ENCODE data around the gene GRIK5.
A peak's percentile ranks its signal among the peaks of the same experiment; 100 is the strongest.
"Not testable (repeated sequence)": the region's sequence is repeated elsewhere in the genome, so short reads cannot be mapped to it uniquely, and the experiment has no call there.

Gene GRIK5

DNA sequence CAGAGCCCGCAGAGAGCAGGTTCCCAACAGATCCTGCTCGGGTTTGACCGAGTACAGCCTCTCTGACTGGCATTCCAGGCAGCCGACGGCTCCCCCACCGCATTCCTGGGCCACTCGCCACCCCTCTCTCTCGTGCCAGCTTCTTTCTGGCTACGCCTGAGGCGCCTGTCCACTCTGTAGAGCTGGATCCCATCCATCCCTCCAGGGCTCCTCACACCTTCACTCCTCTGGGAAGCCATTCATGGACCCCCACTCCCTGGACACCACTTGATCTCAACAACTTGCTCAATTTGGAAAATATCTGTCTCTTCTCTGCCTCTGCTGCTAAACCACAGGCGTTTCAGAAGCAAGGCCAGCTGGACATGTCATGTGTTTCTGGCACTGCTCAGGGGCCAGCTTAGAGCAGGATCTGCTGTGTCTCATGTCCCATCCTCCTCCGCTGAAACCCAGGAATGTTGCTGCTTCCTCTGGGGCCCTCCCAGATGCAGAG, 45.3 kb downstream of the GRIK5 start:
- Histone ChIP-seq H3K27me3 (ENCODE audit: insufficient read depth, insufficient read length) (no peaks in the 10 kb centered on the region), H3K9ac (ENCODE audit: insufficient read length, low read depth) (no peak overlapping the region), H3K4me3 (ENCODE audit: insufficient read length, low read depth) (no peak overlapping the region), H3K9me3 (ENCODE audit: insufficient read depth, low read length) (no peaks in the 10 kb centered on the region), H3K36me3 (ENCODE audit: insufficient read depth, insufficient read length, low read length) (no peaks in the 10 kb centered on the region), H3K4me1 (ENCODE audit: insufficient read depth, insufficient read length) (peaks cover 2% of the 10 kb centered on the region)
- TF ChIP-seq YY1 (IDR thresholded peaks at IDR 0.05; ENCODE audit: insufficient read depth, insufficient read length) (no peak), ZNF274 (IDR thresholded peaks at IDR 0.05; ENCODE audit: low read depth, low read length) (no peak), SUZ12 (IDR thresholded peaks at IDR 0.05; ENCODE audit: extremely low read depth, insufficient read depth, insufficient read length) (no peak)
- no peak for DNase-seq (ENCODE audit: low read depth, low spot score)

DNA sequence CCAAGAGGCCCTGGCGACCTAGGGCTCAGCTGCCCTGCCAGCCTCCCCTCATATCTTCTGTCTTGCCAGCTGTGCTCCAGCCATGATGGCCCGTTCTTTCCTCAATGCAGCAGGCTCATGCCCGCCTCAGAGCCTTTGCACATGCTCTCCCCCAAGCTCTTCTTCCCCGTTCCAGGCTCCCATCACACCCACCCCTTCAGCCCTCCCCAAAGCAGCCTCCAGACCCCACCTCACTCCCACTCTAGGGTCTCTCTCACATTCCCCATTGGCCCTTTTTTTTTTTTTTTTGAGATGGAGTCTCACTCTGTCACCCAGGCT, 46.1 kb downstream of the GRIK5 start:
- no peaks in the 10 kb centered on the region for H3K36me3 ChIP-seq (ENCODE audit: insufficient read depth, insufficient read length, low read length)
- TF ChIP-seq YY1 (IDR thresholded peaks at IDR 0.05; ENCODE audit: insufficient read depth, insufficient read length): no peak
- TF ChIP-seq ZNF274 (IDR thresholded peaks at IDR 0.05; ENCODE audit: low read depth, low read length): no peak
- TF ChIP-seq SUZ12 (IDR thresholded peaks at IDR 0.05; ENCODE audit: extremely low read depth, insufficient read depth, insufficient read length): no peak
- H3K27me3 ChIP-seq (ENCODE audit: insufficient read depth, insufficient read length): no peaks in the 10 kb centered on the region
- H3K9me3 ChIP-seq (ENCODE audit: insufficient read depth, low read length): no peaks in the 10 kb centered on the region
- H3K4me3 ChIP-seq (ENCODE audit: insufficient read length, low read depth): no peak overlapping the region
- H3K9ac ChIP-seq (ENCODE audit: insufficient read length, low read depth): no peak overlapping the region
- H3K4me1 ChIP-seq (ENCODE audit: insufficient read depth, insufficient read length): peaks cover 2% of the 10 kb centered on the region
- no peak for DNase-seq (ENCODE audit: low read depth, low spot score)

DNA sequence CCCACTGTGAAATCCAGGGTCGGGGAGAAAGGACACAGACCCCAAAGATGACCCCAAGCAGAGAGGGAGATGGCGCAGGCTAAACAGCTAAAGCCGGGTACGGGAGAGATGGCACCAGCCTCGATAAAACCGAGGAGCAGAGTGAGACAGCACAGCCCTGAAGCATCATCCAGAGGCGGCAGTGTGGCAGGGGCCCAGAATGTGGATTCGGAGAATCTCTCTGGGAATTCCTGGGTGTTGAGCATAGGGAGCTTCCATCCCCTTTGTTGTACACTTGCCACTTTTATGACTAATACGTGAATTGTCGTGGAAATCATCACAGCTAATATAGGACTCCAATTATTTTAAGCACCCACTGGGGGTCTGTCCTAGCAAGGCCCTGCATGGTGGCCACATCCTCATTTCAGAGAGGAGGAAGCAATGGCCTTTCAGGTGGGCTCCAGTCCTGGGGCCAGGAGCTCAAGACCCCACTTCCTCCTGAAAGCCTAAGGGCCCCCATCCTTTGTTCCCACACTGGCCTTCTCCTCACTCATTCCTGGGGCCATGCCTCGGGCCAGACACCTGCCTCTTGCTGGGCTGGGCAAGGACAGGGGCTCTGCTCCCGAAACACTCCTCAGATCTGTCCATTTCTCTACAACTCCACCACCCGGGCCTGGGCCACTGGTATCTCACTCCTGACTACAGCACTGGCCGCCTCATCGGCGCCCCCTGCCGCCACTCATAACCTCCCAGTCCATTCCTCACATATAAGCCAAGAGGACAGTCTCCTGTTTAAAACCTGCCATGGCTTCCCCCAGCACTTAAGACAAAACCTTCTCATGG, 46.7 kb downstream of the GRIK5 start:
- H3K36me3 ChIP-seq (ENCODE audit: insufficient read depth, insufficient read length, low read length): no peaks in the 10 kb centered on the region
- H3K4me1 ChIP-seq (ENCODE audit: insufficient read depth, insufficient read length): peaks cover 2% of the 10 kb centered on the region
- no peaks in the 10 kb centered on the region for H3K27me3 ChIP-seq (ENCODE audit: insufficient read depth, insufficient read length)
- TF ChIP-seq YY1 (IDR thresholded peaks at IDR 0.05; ENCODE audit: insufficient read depth, insufficient read length) (no peak), ZNF274 (IDR thresholded peaks at IDR 0.05; ENCODE audit: low read depth, low read length) (no peak), SUZ12 (IDR thresholded peaks at IDR 0.05; ENCODE audit: extremely low read depth, insufficient read depth, insufficient read length) (no peak)
- no peaks in the 10 kb centered on the region for H3K9me3 ChIP-seq (ENCODE audit: insufficient read depth, low read length)
- H3K4me3 ChIP-seq (ENCODE audit: insufficient read length, low read depth): no peak overlapping the region
- H3K9ac ChIP-seq (ENCODE audit: insufficient read length, low read depth): no peak overlapping the region
- peak; percentile 32 for DNase-seq (ENCODE audit: low read depth, low spot score)

DNA sequence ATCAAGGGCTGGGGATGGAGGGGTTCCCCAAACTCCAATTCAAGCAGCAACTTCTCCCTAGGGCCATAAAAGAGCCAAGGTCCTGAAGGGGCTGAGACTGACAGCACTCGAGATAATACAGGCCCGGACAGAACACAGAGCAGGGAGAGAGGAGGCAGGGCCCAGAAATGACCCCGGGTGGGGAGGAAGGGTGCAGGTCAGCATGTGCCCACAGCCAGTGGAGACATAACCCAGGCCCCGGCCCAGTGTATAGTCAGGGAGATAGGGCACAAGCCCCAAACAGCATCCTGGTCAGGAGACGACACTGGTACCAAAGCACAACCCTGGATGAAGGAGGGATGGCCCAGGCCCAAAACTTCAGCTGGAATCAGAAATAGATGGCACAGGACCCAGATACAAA, 47.4 kb downstream of the GRIK5 start:
- no peaks in the 10 kb centered on the region for H3K36me3 ChIP-seq (ENCODE audit: insufficient read depth, insufficient read length, low read length)
- no peaks in the 10 kb centered on the region for H3K9me3 ChIP-seq (ENCODE audit: insufficient read depth, low read length)
- TF ChIP-seq SUZ12 (IDR thresholded peaks at IDR 0.05; ENCODE audit: extremely low read depth, insufficient read depth, insufficient read length): no peak
- no peak for TF ChIP-seq ZNF274 (IDR thresholded peaks at IDR 0.05; ENCODE audit: low read depth, low read length)
- TF ChIP-seq YY1 (IDR thresholded peaks at IDR 0.05; ENCODE audit: insufficient read depth, insufficient read length): no peak
- H3K27me3 ChIP-seq (ENCODE audit: insufficient read depth, insufficient read length): no peaks in the 10 kb centered on the region
- H3K4me1 ChIP-seq (ENCODE audit: insufficient read depth, insufficient read length): peaks cover 2% of the 10 kb centered on the region
- H3K9ac ChIP-seq (ENCODE audit: insufficient read length, low read depth): peak overlapping the region; percentile 32
- H3K4me3 ChIP-seq (ENCODE audit: insufficient read length, low read depth): no peak overlapping the region
- DNase-seq (ENCODE audit: low read depth, low spot score): no peak

DNA sequence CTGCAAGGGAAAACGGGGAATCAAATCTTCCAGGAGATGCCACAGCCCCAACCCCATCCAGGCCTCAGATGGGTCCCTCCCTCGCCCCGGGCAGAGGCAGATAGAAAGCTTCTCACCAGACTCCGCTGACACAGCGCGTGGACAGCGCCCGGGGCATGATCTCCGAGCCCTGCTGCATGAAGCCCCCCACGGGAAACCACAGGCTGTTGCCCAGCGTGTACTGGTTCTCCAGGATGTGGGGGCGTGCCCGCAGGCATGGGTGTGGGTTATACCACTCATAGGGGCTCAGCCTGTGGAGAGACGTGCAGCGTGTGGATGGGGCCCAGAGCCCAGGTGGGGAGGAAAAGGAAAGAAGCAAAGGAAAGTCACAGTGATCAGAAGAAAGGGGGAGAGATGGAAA, 48.8 kb downstream of the GRIK5 start:
- Histone ChIP-seq H3K9me3 (ENCODE audit: insufficient read depth, low read length) (no peaks in the 10 kb centered on the region), H3K36me3 (ENCODE audit: insufficient read depth, insufficient read length, low read length) (no peaks in the 10 kb centered on the region), H3K4me1 (ENCODE audit: insufficient read depth, insufficient read length) (peaks cover 2% of the 10 kb centered on the region), H3K4me3 (ENCODE audit: insufficient read length, low read depth) (no peak overlapping the region), H3K27me3 (ENCODE audit: insufficient read depth, insufficient read length) (no peaks in the 10 kb centered on the region), H3K9ac (ENCODE audit: insufficient read length, low read depth) (no peak overlapping the region)
- no peak for DNase-seq (ENCODE audit: low read depth, low spot score)
- TF ChIP-seq SUZ12 (IDR thresholded peaks at IDR 0.05; ENCODE audit: extremely low read depth, insufficient read depth, insufficient read length): no peak

DNA sequence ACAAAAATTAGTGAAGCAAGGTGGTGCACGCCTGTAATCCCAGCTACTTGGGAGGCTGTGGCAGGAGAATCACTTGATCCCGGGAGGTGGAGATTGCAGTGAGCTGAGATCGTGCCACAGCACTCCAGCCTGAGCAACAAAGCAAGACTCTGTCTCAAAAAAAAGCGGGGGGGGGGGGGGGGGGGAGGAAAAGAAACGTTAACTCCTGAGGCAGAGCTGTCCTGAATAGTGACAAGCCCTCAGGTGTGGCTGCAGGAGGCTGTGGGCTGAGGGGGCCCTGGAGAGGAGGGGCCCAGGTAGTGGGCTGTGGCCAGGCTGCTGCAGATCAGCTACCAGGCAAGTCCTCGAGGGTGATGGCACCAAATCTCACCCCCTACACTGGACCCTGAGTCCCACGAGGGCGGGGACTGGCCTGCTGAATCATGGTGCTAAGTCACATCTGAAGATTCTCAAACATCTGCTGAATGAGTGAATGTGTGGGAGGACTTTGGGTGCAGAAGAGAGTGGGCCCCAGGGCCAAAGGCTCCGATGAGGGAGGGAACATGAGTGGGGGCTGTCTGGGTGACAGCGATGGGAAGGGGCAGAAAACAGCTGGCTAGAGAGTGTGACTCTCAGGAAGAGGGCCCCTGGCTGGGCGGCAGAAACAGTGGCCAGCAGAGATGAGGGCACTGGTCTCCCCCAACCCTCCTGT, 51.4 kb downstream of the GRIK5 start:
- Histone ChIP-seq H3K9me3 (ENCODE audit: insufficient read depth, low read length) (no peaks in the 10 kb centered on the region), H3K9ac (ENCODE audit: insufficient read length, low read depth) (no peak overlapping the region), H3K4me3 (ENCODE audit: insufficient read length, low read depth) (no peak overlapping the region), H3K4me1 (ENCODE audit: insufficient read depth, insufficient read length) (no peaks in the 10 kb centered on the region), H3K36me3 (ENCODE audit: insufficient read depth, insufficient read length, low read length) (no peaks in the 10 kb centered on the region), H3K27me3 (ENCODE audit: insufficient read depth, insufficient read length) (no peaks in the 10 kb centered on the region)
- TF ChIP-seq YY1 (IDR thresholded peaks at IDR 0.05; ENCODE audit: insufficient read depth, insufficient read length): no peak
- TF ChIP-seq SUZ12 (IDR thresholded peaks at IDR 0.05; ENCODE audit: extremely low read depth, insufficient read depth, insufficient read length): no peak
- TF ChIP-seq ZNF274 (IDR thresholded peaks at IDR 0.05; ENCODE audit: low read depth, low read length): no peak
- DNase-seq (ENCODE audit: low read depth, low spot score): no peak

DNA sequence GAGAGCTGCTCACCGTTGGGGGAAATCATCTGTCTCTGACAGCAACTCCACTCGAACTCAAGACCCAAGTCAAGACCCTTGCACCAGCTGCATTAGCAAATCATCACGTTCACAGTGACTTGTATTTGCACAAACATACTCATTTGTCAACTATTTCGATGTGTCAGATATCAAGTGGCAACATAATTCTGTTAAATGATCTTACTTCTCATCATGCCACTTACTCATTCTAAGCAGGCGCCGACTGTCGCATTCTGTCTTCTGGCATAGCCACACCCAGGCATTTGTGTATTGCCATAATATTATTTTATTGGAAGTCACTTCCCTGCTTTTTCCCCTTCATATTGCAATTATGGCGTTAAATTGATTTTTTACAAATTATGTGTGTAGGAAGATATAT, 53.0 kb downstream of the GRIK5 start:
- no peak for DNase-seq (ENCODE audit: low read depth, low spot score)
- TF ChIP-seq SUZ12 (IDR thresholded peaks at IDR 0.05; ENCODE audit: extremely low read depth, insufficient read depth, insufficient read length) (no peak), YY1 (IDR thresholded peaks at IDR 0.05; ENCODE audit: insufficient read depth, insufficient read length) (no peak), ZNF274 (IDR thresholded peaks at IDR 0.05; ENCODE audit: low read depth, low read length) (no peak)
- Histone ChIP-seq H3K27me3 (ENCODE audit: insufficient read depth, insufficient read length) (no peaks in the 10 kb centered on the region), H3K4me1 (ENCODE audit: insufficient read depth, insufficient read length) (no peaks in the 10 kb centered on the region), H3K9ac (ENCODE audit: insufficient read length, low read depth) (no peak overlapping the region), H3K4me3 (ENCODE audit: insufficient read length, low read depth) (no peak overlapping the region), H3K9me3 (ENCODE audit: insufficient read depth, low read length) (no peaks in the 10 kb centered on the region), H3K36me3 (ENCODE audit: insufficient read depth, insufficient read length, low read length) (no peaks in the 10 kb centered on the region)

DNA sequence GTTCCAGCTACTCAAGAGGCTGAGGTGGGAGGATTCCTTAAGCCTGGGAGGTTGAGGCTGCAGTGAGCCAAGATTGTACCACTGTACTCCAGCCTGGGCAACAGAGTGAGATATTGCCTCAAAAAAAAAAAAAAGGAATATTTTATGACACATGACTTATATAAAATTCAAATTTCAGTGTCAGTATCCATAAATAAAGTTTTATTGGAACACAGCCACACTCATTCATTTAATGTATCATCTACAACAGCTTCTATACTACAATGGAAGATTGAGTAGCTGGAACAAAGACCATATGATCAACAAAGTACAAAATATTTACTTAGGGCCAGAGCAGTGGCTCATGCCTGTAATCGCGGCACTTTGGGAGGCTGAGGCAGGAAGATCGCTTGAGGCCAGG, 57.3 kb downstream of the GRIK5 start:
- H3K4me3 ChIP-seq (ENCODE audit: insufficient read length, low read depth); H3K9me3 ChIP-seq (ENCODE audit: insufficient read depth, low read length); H3K9ac ChIP-seq (ENCODE audit: insufficient read length, low read depth); DNase-seq (ENCODE audit: low read depth, low spot score); H3K4me1 ChIP-seq (ENCODE audit: insufficient read depth, insufficient read length); H3K27me3 ChIP-seq (ENCODE audit: insufficient read depth, insufficient read length); H3K36me3 ChIP-seq (ENCODE audit: insufficient read depth, insufficient read length, low read length): not testable (repeated sequence)

Measured in NT2/D1 (cell line).